Stimulated activated CD4-positive, alpha-beta T cell treated with anti-CD3 and anti-CD28 coated beads, Interleukin-12 subunit alpha, Interleukin-12 subunit beta, amount 100 ng/mL, for 48 hours (primary cell): ENCODE results near the gene PRR35.

Experiments used
- DNase-seq, 3 donors: peaks; one replicate each; pipeline ENCODE4 v3.0.0-alpha.2; 2020; ENCODE audit warnings: low read depth in 2 of 3, low spot score in 1 of 3

Gene PRR35

DNA sequence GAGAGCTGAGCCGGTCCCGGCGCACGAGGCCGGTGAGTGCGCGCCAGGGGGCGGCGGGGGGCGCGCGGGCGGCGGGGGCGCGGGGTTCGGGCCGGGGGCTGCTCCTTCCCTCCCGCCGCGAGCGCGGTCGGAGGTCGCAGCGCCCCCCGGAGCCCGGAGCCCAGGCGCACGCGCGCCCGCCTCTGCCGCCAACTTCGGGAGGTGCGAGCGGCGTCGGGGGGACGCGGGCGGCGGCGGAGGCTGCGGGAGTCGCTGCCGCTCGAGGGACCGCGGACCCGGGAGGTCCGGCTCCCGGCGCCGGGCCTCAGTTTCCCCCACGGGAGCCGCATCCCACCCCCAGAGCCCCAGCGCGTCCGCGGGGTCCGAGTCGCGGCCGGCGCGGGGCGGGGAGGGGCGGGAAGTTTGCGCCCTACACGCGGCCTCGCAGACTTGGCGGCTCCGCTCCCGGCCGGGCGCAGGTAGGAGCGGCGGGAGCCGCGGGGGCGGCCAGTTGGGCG, at the start of gene PRR35:
TSS of gene PRR35 (plus strand) at position 191 of the 497 bp plus-strand sequence. CDS start 2,901 bp downstream, outside the sequence.
- no peak for DNase-seq

DNA sequence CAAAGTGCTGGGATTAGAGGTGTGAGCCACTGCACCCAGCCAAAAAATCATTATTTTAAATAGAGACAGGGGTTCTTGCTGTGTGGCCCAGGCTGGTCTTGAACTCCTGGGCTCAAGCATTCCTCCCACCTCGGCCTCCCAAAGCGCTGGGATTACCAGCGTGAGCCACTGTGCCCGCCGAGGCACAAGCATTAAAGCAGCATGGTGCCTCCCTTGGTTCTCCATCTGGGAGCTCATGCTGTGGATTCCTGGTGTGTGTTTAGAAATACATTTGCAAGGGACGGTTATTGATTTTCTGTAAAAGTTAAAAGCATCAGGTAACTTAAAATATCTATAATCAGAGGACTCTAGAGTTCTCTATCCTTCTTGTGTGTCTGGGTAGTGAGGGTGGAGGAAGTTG, 47.4 kb upstream of the PRR35 start:
- DNase-seq, result no peak

DNA sequence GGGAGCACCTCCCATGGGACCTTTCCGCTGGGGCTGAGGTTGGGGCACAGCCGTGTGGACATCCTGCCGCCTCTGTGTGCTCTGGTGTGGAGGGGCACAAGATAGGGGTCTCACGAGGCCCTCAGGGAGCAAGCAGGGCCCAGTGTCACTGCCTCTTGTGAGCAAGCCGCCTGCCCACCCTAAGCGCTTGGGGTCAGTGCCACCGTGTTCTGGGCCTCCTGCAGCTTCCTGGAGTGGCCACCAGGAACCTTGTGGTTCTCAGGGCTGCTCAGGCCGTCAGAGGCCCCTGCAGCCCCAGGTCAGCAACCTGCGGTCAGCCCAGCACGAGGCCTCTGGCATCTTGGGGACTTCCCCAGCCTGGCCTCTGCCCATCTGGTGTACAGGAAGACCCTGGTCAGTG, 46.2 kb upstream of the PRR35 start:
- DNase-seq, result no peak

DNA sequence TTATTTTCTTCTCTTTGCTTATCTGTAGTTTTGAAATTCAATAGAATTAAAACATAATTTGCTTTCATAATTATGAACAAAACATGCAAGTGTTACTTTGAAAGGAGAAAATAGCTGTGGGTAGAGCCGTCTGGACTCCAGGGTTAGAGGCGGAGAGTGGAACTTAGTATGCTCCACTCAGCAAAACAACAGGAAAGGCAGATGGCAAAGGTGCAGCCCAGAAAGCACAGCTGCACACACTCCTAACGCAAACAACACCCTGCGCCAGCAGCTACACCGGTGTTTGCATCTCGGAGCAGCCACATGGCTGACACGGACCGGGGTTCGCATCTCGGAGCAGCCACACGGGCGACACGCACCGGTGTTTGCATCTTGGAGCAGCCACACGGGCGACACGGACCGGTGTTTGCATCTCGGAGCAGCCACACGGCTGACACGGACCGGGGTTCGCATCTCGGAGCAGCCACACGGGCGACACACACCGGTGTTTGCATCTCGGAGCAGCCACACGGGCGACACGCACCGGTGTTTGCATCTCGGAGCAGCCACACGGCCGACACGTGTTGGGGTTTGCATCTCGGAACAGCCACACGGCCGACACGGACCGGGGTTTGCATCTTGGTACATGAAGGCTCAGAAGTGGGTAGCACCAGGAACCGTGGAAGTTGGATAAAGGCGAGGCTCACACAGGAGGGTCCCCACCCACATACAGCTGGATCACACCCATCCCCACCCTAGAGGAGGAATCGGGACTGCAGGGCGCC, 44.8 kb upstream of the PRR35 start:
- no peak for DNase-seq

DNA sequence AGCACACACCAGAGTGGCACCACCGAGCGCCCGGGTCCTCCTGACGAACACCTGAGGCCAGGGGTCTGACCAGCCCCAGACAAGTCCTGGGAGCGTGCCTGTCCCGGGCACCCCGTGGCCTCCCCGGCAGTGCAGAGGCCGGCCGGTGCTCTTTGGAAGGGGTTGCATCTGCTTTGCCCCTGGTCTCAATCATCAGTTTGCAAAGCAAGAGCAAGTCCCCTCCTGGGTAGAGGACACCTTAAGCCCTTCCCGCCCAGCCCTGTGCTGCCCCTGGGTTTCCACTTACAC, 44.3 kb upstream of the PRR35 start:
- DNase-seq, result no peak

DNA sequence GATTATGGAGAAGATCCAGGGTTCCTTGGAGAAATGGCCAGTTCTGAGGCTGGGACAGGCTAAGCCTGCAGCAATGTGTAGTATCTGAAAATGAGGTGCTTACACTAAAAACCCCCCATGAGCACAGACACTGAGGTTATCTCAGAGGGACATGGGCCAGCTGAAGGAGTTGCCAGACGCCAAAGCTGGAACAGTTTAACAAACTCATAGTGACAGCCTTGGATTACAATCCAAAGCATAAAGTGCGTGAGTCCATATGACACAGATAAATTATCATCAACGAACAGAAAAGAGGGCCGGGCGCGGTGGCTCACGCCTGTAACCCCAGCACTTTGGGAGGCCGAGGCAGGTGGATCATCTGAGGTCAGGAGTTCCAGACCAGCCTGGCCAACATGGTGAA, 43.9 kb upstream of the PRR35 start:
- no peak for DNase-seq

DNA sequence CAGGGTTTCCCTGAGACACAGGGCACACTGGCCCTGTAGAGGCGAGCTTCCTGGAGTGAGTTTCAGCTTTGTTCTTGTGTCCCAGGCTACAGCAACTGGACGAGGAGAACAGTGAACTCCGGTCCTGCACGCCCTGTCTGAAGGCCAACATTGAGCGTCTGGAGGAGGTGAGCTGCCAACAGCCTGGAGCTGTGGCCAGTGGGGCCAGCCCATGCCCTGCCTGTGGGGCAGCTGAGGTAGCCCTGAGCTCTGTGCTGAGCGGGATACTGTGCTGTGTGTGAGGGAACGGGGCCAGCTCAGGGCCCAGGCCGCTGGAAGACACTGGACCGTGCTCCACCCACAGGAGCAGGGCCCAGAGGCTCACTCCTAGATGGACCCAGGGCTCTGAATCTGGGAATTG, 41.3 kb upstream of the PRR35 start:
- DNase-seq, result no peak

DNA sequence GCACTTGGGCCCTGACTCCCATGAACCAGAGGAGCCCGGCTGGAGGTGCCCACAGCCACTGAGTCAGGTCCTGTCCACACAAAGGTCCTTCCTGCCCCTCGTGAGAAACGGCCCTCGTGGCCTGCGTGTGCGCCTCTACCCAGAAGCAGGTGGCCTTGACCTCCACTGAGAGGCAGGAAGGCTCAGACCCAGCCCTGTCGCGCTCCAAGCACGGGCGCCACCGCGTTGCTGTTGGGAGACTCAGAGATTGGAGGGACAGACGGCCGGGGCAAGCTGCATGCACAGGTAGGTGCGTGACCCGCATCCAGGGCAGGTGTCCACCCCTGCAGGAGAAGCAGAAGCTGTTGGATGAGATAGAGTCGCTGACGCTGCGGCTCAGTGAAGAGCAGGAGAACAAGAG, 40.8 kb upstream of the PRR35 start:
- DNase-seq, result no peak

DNA sequence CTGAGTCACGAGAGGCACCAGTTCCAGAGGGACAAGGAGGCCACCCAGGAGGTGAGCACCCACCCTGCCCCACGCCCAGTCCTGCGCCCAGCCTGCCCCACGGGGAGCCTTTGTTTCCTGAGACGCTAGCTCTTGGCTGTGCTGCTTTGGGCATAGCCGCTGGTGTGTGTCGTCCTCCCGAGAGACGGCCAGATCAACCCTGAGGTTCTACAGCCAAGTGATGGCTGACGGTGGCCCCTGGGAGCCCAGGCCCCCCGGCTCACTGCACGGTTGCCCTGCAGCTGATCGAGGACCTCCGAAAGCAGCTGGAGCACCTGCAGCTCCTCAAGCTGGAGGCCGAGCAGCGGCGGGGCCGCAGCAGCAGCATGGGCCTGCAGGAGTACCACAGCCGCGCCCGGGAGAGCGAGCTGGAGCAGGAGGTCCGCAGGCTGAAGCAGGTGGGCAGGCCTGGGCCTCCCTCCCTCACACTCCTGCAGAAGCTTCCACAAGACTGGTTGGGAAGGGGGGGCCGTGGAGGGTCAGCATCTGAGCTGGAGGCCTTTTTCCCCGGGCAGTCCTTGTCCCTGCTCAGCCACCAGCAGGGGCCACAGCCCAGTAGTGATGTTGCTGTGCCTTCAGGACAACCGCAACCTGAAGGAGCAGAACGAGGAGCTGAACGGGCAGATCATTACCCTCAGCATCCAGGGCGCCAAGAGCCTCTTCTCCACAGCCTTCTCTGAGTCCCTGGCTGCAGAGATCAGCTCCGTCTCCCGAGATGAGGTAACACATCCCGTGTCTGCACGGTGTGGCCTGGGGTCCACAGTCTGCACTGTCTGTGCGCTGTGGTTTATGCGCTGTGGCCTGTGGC, 40.1 kb upstream of the PRR35 start:
- DNase-seq, result no peak

DNA sequence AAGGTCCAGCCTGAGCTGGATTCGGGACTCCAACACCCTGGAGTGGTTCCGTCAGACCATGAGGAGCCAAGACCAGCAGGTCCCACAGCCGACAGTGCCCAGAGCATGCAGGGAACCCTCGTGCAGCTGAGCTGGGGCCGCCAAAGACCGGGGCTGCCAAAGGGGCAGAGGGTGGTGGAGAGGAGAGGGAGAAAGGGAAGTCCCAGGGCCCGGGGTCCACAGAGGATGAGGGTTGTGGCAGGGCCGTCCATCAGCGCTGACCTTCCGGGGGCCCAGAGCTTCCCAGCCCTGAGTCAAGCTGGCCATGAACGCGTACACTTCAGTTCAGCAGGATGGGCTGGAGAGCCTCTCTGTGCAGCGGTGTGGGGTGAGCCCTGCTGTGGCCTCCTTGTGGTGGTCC, 39.3 kb upstream of the PRR35 start:
- no peak for DNase-seq

DNA sequence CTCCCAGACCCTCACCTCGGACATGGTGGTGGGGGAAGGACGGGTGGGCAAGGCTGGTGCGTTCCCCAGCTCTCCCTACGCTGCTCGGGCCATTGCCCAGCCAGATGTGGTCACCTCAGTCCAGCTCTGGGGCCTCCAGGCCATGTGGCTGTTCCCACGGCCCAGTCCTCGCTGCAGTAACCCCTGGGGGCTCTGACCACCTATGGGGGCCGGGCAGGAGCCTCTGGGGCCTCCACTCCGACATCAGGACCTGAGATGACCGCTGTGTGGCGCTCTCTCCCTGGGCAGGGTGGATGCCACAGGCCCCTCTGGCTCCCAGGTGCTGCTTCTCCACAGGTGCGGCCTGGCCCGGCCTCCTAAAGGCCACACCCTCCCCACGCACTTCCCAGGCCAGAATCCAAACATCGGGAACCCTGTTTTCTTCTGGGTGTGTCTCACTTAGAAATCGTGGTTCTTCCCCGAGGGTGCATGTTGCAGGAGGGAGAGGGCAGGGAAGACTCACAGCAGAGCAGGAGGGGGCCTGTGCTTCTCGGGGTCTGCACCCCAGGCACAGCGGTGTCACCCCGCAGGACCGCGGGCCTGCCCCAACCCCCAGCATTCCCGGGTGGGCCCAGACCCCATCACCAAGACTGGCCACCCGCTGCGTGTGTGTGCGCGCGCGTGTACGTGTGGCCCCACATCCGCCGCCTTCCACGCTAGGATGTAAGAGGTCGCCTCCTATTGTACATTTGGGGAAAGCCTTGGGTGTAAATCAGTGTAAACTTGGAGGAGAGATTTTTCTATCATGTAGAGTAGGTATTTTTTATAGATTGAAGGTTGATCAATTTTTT, 38.6 kb upstream of the PRR35 start:
- DNase-seq, result no peak

DNA sequence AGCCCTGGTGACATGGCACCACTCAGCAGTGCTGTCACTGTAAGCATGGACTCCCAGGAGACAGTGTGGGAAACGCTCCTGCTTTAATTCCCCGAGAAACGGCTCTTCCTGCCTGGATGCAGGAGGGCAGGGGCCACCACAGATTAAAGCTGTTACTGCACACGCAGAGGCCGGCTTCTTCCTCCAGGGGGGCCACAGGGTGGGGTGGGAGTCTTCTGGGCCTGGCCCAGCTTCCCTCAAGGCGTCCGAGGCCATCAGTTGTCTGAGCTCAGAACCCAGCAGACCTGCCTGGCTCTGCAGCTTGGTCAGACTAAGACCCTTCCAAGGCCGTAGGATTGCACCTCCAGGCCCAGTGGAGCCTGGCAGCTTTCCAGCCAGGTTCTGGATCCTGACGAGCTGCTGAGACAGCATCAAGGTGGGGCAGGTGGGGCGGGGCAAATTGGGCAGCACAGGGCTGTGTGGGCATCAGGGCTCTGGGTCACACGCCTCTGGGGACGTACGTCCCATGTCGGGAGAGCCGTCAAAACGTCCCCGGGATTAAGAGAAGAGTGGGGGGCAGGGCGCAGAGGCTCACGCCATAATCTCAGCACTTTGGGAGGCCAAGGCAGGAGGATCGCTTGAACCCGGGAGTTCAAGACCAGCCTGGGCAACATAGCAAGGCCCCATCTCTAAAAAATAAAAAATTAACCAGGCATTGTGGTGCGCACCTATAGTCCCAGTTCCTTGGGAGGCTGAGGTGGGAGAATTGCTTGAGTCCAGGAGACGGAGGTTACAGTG, 37.7 kb upstream of the PRR35 start:
- no peak for DNase-seq

DNA sequence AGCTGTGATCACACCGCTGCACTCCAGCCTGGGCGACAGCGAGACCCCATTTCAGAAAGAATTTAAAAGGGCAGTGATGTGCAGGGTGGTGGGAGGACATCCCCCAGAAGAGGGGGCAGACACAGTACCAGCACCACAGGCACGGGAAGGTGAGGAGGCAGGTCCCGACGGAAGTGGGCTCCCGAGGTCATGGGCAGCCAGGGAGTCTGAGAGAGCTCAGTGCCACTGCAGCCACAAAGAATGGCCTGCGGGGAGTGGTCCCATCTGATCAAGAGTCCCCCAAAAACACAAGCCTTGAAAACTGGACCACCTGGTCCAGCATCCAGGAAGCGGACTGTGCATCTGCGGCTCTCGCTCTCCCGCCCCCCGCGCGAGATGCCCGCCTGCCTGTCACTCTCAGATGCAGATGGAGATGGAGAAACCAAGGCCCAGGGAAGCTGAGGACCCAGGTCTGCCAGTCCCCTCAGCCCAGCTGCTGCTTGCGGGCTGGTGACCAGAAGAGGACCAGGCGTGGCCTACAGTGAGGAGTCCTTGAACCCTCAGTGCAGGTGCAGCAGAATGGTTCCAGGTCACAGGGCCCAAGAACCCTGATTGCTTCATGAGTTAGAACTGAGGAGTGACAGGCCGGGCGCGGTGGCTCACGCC, 37.0 kb upstream of the PRR35 start:
- no peak for DNase-seq

DNA sequence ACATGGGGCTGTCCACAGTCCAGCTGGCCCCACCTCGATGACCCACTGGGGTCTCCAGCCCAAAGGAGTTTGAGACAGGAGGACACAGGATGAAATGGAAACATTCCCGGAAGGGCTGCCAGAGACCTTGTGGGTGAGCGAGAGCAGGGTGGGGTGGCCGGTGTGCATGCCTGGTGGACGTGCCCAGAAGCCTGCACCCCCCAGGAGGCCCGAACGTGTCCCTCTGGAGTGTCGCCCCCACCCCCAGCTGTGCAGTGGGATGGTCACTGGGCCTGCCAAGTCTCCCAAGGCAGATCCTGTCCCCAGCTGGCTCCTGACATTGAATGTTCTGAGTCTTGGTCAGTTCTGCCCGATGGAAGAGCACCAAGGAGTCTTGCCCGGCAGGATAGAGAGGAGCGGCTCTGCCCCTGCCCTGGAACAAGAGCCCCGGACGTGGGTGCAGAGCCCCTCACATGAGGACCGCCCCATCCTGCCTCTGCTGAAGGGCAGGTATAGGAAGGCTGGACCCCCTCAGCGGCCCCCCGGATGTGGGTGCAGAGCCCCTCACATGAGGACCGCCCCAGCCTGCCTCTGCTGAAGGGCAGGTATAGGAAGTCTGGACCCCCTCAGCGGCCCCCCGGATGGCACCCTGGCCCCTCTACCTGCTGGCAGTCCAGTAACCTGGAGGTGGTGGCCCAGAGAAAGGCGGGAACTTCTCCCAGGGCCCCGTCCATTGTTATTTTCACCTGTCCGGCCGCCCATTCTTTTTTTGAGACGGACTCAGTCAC, 35.7 kb upstream of the PRR35 start:
- no peak for DNase-seq

DNA sequence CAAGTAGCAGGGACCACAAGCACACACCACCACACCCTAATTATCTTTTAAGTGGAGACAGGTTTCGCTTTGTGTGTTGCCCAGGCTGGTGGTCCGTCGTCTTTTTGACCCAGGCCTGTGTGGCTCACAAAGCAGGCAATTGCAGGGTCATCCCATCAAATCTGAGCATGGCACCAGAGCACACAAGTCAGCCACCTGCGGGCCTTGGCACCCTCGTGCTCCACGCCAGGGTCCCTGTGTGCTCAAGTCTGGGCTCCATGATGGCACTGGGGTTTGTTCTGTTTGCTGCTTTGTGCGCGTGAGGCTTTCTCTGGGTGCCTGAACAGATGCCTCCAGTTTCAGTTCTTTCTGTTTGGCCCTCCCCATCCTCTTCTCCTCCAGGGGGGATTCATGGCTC, 35.1 kb upstream of the PRR35 start:
- DNase-seq, result peak in 1 of 3 donors; percentile 12

DNA sequence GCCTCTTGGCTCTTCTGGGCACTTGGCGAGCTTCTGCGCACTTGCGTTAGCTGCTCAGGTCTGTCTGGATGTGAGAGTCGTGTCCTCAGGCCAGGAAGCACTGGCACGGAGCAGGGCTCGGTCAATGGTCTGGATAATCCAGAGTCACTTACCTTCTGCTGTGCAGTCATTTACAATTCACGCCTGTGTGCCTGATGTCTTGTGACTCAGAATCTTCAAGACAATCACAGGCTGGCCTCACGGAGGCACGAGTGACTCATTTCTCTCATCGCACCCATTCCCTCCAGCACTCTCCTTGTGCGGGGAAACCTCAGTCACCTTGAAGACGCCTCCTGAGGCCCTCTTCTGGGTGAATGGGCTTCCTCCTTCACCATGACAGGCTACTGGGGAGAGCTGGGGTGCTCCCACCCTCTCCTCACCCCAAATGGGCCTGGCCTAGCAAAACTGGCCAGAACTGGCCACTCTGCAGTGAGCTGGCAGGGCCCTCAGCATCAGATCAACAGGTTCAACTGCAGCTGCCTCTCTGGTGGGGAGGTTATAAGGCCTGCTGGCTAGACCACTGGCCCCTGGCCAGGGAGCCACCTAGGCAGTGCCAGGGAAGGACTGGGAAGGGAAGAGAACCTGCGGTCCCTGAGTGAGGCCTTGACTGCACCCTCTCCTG, 34.5 kb upstream of the PRR35 start:
- DNase-seq, result peak; percentile 66 to 80 (median 68)

DNA sequence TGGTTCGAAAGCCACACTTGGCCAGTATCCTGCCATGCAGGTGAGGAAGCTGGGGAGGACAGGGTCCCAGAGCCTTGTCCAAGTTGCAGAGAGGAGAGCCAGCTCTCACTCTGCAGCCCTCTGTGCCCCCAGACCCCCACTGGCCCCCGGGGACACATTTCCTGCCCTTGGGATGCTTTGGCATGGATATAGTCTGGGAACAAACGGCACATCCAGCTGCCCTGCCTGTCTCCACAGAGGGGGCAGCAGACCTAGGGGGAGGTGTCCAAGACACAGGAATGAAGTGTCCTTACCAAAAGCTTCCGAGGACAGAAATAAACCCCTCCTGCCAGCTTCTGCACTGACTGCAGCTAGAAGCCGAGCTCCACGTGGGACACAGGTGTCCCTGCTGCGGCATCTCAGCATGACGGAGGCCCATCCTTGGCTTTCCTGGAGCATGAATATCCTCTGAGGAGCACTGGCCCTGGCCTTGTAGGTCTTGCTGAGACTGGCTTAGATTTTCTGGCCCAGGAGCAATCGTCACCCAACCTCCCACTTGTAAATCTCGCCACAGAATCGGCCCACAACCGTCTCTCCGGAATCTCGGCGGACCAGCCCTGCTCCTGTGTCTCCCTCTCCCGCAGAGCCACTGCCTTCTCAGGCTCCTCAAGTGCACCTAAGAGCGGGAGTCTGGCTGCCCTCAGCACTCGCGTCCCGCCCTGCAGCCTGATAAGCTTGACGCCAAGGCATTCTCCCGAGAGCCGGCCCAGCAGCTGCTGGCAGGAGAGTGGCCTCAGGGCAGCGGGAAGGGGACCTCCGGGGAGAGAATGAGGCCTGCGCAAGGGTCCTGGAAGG, 33.8 kb upstream of the PRR35 start:
- DNase-seq, result peak in 2 of 3 donors; percentile 13 to 15
